SK-N-SH (cell line): Measurements from ENCODE around the gene FEV. TPM values are rescaled to one million over a fixed set of nuclear protein-coding genes. Genes with fewer than 3 reads are reported as not detected.

Experiments
- CTCF ChIA-PET: fragments of 300-600, 350-600 bp; formaldehyde crosslinking; extraction: SDS; loops from one replicate; lab custom pipeline; 2021; lab: Yijun Ruan, JAX
- POLR2A ChIA-PET: fragments of 350-600 bp; sonication (Branson Sonifier 250); formaldehyde crosslinking; extraction: SDS; loops from one replicate; lab custom pipeline; 2020; ENCODE audit warnings: antibody characterized with exemption, inconsistent platforms; lab: Yijun Ruan, JAX
- DNase-seq: peaks from one replicate; pipeline ENCODE4 v3.0.0; 2012
- H2AFZ ChIP-seq: fragments of 200-600 bp; sonication (generic); 2 replicates; pipeline ENCODE4 v1.8.1; 2016; ENCODE audit warnings: antibody characterized with exemption, mild to moderate bottlenecking, low read depth
- H3F3A ChIP-seq: fragments of 200-600 bp; sonication (generic); replicated peaks from 2 replicates; pipeline ENCODE3; 2016; ENCODE audit warnings: antibody characterized with exemption, mild to moderate bottlenecking; ENCODE audit not compliant: insufficient read depth
- H3K27ac ChIP-seq, 2 experiments: fragments of 200-500 bp in 1 of 2; fragments of 200-600 bp in 1 of 2; sonication (Bioruptor generic) in 1 of 2; sonication (generic), shearing (Covaris generic) in 1 of 2; 2 replicates each; pipeline versions ENCODE4 v1.5.1 to v1.6.1; 2014 to 2016; ENCODE audit warnings: low read depth in 2 of 2, inconsistent platforms in 1 of 2, low read length in 1 of 2, mild to moderate bottlenecking in 1 of 2, mixed read lengths in 1 of 2
- H3K27me3 ChIP-seq: fragments of 200-600 bp; sonication (generic), shearing (Covaris generic); 2 replicates; pipeline ENCODE4 v1.6.1; 2016; ENCODE audit warnings: mixed run types; ENCODE audit not compliant: insufficient read depth
- H3K36me3 ChIP-seq, 2 experiments: fragments of 200-500 bp in 1 of 2; fragments of 200-600 bp in 1 of 2; sonication (Bioruptor generic) in 1 of 2; sonication (generic) in 1 of 2; replicated peaks in 1 of 2; 2 replicates each; pipeline versions ENCODE3 to v1.5.1; 2014 to 2016; ENCODE audit warnings: low read length in 1 of 2, mild to moderate bottlenecking in 1 of 2; ENCODE audit not compliant: insufficient read depth in 2 of 2, control insufficient read depth in 1 of 2
- H3K4me1 ChIP-seq, 2 experiments: fragments of 200-500 bp in 1 of 2; fragments of 200-600 bp in 1 of 2; sonication (Bioruptor generic) in 1 of 2; sonication (generic), shearing (Covaris generic) in 1 of 2; 2 replicates each; pipeline versions ENCODE4 v1.5.1 to v1.6.1; 2014 to 2016; ENCODE audit warnings: low read depth in 1 of 2, low read length in 1 of 2, mixed run types in 1 of 2; ENCODE audit not compliant: insufficient read depth in 2 of 2, control insufficient read depth in 1 of 2
- H3K4me2 ChIP-seq: fragments of 200-600 bp; sonication (generic), shearing (Covaris generic); 2 replicates; pipeline ENCODE4 v1.6.1; 2017; ENCODE audit warnings: mixed run types
- H3K4me3 ChIP-seq, 2 experiments: fragments of 200-500 bp in 1 of 2; fragments of 200-600 bp in 1 of 2; sonication (Bioruptor generic) in 1 of 2; sonication (generic), shearing (Covaris generic) in 1 of 2; 2 replicates each; pipeline versions ENCODE4 v1.5.1 to v1.8.1; 2014 to 2016; ENCODE audit warnings: low read depth in 2 of 2, inconsistent platforms in 1 of 2, low read length in 1 of 2, mild to moderate bottlenecking in 1 of 2, mixed read lengths in 1 of 2, moderate library complexity in 1 of 2
- H3K79me2 ChIP-seq: fragments of 200-600 bp; sonication (generic); 2 replicates; pipeline ENCODE4 v1.8.1; 2017; ENCODE audit warnings: mild to moderate bottlenecking; ENCODE audit not compliant: insufficient read depth
- H3K9ac ChIP-seq: fragments of 200-600 bp; sonication (generic); 2 replicates; pipeline ENCODE4 v1.6.1; 2017; ENCODE audit warnings: mixed run types
- H3K9me2 ChIP-seq: fragments of 200-600 bp; sonication (generic); 2 replicates; pipeline ENCODE4 v1.6.1; 2017; ENCODE audit warnings: mixed run types
- H3K9me3 ChIP-seq: fragments of 200-600 bp; sonication (generic); 2 replicates; pipeline ENCODE4 v1.6.1; 2017; ENCODE audit warnings: mixed run types, mild to moderate bottlenecking, moderate library complexity
- H4K20me1 ChIP-seq: fragments of 200-600 bp; sonication (generic); 2 replicates; pipeline ENCODE4 v1.6.1; 2017; ENCODE audit warnings: mild to moderate bottlenecking, mixed run types; ENCODE audit not compliant: insufficient read depth
- ELF1 ChIP-seq: IDR thresholded peaks from 2 replicates; pipeline ENCODE4 v1.4.0; 2012
- EZH2phosphoT487 ChIP-seq: fragments of 200-600 bp; sonication (generic); IDR thresholded peaks from 2 replicates; pipeline ENCODE4 v1.6.1; 2017; ENCODE audit warnings: low read depth, mixed run types, mild to moderate bottlenecking, antibody characterized with exemption, moderate library complexity, borderline replicate concordance
- FOXM1 ChIP-seq: IDR thresholded peaks from 2 replicates; pipeline ENCODE4 v1.4.0; 2012; ENCODE audit warnings: low read depth, mild to moderate bottlenecking
- GATA2 ChIP-seq: sonication (generic); formaldehyde crosslinking; IDR thresholded peaks from 2 replicates; pipeline ENCODE4 v1.5.0; 2020; ENCODE audit warnings: mild to moderate bottlenecking, missing genetic modification reagents
- JUND ChIP-seq: IDR thresholded peaks from 2 replicates; pipeline ENCODE4 v1.4.0; 2012
- MEF2A ChIP-seq: IDR thresholded peaks from 2 replicates; pipeline ENCODE4 v1.4.0; 2012; ENCODE audit warnings: low read depth, borderline replicate concordance
- MXI1 ChIP-seq: IDR thresholded peaks from 2 replicates; pipeline ENCODE4 v1.6.1; 2012; ENCODE audit warnings: mild to moderate bottlenecking, low read depth, low read length, improper control_type of control experiment
- NFIC ChIP-seq: IDR thresholded peaks from 2 replicates; pipeline ENCODE4 v1.4.0; 2012; ENCODE audit warnings: borderline replicate concordance
- RAD21 ChIP-seq: IDR thresholded peaks from 2 replicates; pipeline ENCODE4 v1.6.1; 2012; ENCODE audit warnings: mild to moderate bottlenecking, low read length
- RFX5 ChIP-seq: IDR thresholded peaks from 2 replicates; pipeline ENCODE4 v1.6.1; 2012; ENCODE audit warnings: mild to moderate bottlenecking, improper control_type of control experiment, low read length
- RXRA ChIP-seq: IDR thresholded peaks from 2 replicates; pipeline ENCODE4 v1.4.0; 2012; ENCODE audit warnings: low read depth, mild to moderate bottlenecking, borderline replicate concordance
- TAF1 ChIP-seq: IDR thresholded peaks from 2 replicates; pipeline ENCODE4 v1.6.1; 2012; ENCODE audit warnings: low read depth, mild to moderate bottlenecking, low read length, moderate library complexity, borderline replicate concordance
- WGBS: methylation state at CpG from one replicate; pipeline ENCODE4 v1.1.6; 2017; ENCODE audit warnings: low lambda C conversion rate; 5-methylcytosine and 5-hydroxymethylcytosine counted together
- polyA plus RNA-seq, 3 experiments: library from polyadenylated mRNA; depleted of rRNA; stranded (reverse); fragments of >200 nt; gene quantifications; 2 replicates each; pipeline ENCODE4 v1.2.3, GENCODE V29; 2012
- TF ChIP-seq, protein P1 (sequence below): IDR thresholded peaks from 2 replicates; pipeline ENCODE4 v1.4.0; 2012; ENCODE audit warnings: low read depth, borderline replicate concordance
- TF ChIP-seq, protein P2 (sequence below): fragments of 150-350 bp; IDR thresholded peaks from 2 replicates; pipeline ENCODE4 v1.6.1; 2016; ENCODE audit warnings: mild to moderate bottlenecking, low read depth, low read length
- TF ChIP-seq, protein P3 (sequence below): IDR thresholded peaks from 2 replicates; pipeline ENCODE4; 2012

The FEV gene
- polyA plus RNA-seq, 1 of the 3 experiments (the other 2 are of a cell fraction): 0.53 TPM

DNA sequence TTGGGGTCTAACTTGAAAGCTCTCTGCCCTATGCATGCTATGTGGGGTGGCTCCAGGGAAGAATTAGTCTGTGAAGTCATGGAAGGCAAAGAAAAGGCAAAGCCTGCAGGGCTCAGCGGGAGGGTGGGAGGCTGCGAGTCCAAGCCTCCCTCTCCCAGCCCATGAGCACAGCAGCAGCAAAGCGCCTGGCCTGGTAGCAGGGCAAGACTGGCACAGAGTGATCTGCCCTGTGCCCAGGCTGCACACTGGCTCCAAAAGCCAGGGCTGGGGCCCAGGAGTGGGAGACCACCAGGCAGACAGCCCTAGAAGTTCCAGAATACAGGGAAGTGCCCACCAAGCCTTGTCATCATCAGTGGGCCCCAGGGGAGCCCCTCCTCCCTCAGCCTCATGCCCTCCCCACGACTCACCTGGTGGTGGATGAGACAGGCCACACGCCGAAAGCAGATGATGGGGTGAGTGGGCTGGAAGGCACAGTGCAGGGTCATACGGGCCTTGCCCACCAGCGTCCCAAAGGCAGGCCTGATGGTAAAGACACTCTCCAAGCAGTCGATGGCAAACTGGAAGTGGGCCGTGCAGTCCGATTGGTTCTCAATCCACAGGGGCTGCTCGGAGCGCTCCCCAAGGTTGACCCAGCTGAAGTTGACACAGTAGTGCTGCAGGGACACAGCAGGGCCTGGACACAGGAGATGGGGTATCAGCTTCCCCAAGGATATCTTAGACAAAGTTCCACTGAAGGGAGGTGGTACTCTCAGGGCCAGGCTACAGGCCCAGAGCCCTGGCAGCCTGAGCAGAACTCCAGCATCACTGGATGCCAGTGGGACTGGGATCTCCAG lies 44.2 kb upstream of the FEV start:
- H3K9me3 ChIP-seq: no peaks in the 10 kb centered on the region
- no peaks in the 10 kb centered on the region for H3K36me3 ChIP-seq
- peak overlapping the region in 1 of 2 experiments; percentile 49; a peak in 1 of 4 replicates for H3K4me3 ChIP-seq
- no peak overlapping the region for H3K27ac ChIP-seq
- WGBS: 95% methylated on average over 4 of the region's 13 CpGs
- no peak overlapping the region for H3K9ac ChIP-seq
- no peaks in the 10 kb centered on the region for H3K9me2 ChIP-seq
- ChIA-PET POLR2A (interaction anchor here (1.0 to 1.7 kb wide), 3 partner anchors 31 to 90 kb away, joined by 3 to 5 read pairs (median 4); no protein-coding TSS in a partner anchor), CTCF (interaction anchor here (0.6 to 10.9 kb wide), 66 partner anchors 10 to 343 kb away, joined by 3 to 238 read pairs (median 6); partner anchors contain the start of genes CFAP65, FEV, IHH and NHEJ1)
- H3K27me3 ChIP-seq: peaks cover 18% of the 10 kb centered on the region; the same call in 1 of the 2 replicates
- H3K79me2 ChIP-seq: no peaks in the 10 kb centered on the region
- H3K4me1 ChIP-seq: peaks cover 0 to 5% of the 10 kb centered on the region in 2 experiments; a peak in 1 of 4 replicates
- TF ChIP-seq GATA2 (CRISPR knock-in tag) (no peak), RFX5 (no peak), TAF1 (no peak), JUND (no peak), MXI1 (no peak), ELF1 (no peak)
- TF ChIP-seq, protein P1, sequence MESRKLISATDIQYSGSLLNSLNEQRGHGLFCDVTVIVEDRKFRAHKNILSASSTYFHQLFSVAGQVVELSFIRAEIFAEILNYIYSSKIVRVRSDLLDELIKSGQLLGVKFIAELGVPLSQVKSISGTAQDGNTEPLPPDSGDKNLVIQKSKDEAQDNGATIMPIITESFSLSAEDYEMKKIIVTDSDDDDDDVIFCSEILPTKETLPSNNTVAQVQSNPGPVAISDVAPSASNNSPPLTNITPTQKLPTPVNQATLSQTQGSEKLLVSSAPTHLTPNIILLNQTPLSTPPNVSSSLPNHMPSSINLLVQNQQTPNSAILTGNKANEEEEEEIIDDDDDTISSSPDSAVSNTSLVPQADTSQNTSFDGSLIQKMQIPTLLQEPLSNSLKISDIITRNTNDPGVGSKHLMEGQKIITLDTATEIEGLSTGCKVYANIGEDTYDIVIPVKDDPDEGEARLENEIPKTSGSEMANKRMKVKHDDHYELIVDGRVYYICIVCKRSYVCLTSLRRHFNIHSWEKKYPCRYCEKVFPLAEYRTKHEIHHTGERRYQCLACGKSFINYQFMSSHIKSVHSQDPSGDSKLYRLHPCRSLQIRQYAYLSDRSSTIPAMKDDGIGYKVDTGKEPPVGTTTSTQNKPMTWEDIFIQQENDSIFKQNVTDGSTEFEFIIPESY: no peak
- TF ChIP-seq, protein P2, sequence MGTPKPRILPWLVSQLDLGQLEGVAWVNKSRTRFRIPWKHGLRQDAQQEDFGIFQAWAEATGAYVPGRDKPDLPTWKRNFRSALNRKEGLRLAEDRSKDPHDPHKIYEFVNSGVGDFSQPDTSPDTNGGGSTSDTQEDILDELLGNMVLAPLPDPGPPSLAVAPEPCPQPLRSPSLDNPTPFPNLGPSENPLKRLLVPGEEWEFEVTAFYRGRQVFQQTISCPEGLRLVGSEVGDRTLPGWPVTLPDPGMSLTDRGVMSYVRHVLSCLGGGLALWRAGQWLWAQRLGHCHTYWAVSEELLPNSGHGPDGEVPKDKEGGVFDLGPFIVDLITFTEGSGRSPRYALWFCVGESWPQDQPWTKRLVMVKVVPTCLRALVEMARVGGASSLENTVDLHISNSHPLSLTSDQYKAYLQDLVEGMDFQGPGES: no peak
- TF ChIP-seq, protein P3, sequence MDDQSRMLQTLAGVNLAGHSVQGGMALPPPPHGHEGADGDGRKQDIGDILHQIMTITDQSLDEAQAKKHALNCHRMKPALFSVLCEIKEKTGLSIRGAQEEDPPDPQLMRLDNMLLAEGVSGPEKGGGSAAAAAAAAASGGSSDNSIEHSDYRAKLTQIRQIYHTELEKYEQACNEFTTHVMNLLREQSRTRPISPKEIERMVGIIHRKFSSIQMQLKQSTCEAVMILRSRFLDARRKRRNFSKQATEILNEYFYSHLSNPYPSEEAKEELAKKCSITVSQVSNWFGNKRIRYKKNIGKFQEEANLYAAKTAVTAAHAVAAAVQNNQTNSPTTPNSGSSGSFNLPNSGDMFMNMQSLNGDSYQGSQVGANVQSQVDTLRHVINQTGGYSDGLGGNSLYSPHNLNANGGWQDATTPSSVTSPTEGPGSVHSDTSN: no peak
- H3F3A ChIP-seq: no peaks in the 10 kb centered on the region
- no peak for DNase-seq
- no peaks in the 10 kb centered on the region for H4K20me1 ChIP-seq
- H3K4me2 ChIP-seq: no peak overlapping the region
- no peak overlapping the region for H2AFZ ChIP-seq

DNA sequence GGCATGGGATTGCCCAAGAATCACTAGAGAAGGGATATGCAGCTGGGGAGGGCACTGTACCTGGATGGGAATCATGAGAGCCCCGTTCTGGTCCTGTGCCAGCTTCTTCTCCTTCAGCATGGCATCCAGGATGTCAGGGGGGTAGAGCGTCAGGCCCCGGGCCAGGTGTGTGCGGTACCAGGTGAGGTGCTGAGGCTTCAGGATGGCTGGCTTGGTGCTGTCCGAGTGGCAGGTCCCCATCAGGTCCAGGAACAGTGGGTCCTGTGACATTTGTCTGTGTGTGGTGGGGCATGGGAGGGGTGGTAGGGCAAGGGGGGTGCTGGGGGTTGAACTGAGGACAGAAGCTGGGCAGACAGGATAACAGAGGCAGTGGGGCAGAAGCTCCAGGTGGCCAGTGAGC lies 43.2 kb upstream of the FEV start:
- H3K9me2 ChIP-seq: no peaks in the 10 kb centered on the region
- no peaks in the 10 kb centered on the region for H3K36me3 ChIP-seq
- no peak overlapping the region for H2AFZ ChIP-seq
- H3K9ac ChIP-seq: no peak overlapping the region
- no peaks in the 10 kb centered on the region for H3F3A ChIP-seq
- H3K4me1 ChIP-seq: peaks cover 0 to 5% of the 10 kb centered on the region in 2 experiments; a peak in 1 of 4 replicates
- H3K27ac ChIP-seq: no peak overlapping the region
- H3K9me3 ChIP-seq: no peaks in the 10 kb centered on the region
- CTCF ChIA-PET: interaction anchor here (1.0 to 10.9 kb wide), 16 partner anchors 11 to 176 kb away, joined by 3 to 238 read pairs (median 25); partner anchors contain the start of genes CFAP65, FEV, IHH and NHEJ1
- no peak for DNase-seq
- H3K27me3 ChIP-seq: peaks cover 18% of the 10 kb centered on the region; the same call in 1 of the 2 replicates
- no peak overlapping the region for H3K4me3 ChIP-seq
- no peaks in the 10 kb centered on the region for H3K79me2 ChIP-seq
- no peaks in the 10 kb centered on the region for H4K20me1 ChIP-seq
- no peak overlapping the region for H3K4me2 ChIP-seq
- 20% methylated on average over 1 of the region's 5 CpGs for WGBS
- POLR2A ChIA-PET: no interaction called here
- TF ChIP-seq JUND: no peak
- no peak for TF ChIP-seq NFIC
- no peak for TF ChIP-seq RXRA
- TF ChIP-seq EZH2phosphoT487: no peak
- no peak for TF ChIP-seq RAD21
- no peak for TF ChIP-seq MEF2A
- TF ChIP-seq, protein P1: no peak
- no peak for TF ChIP-seq FOXM1
